GM19193 (cell line): ENCODE results near the gene STUM.

Experiments
- POLR2A ChIP-seq: IDR thresholded peaks from 4 replicates; pipeline ENCODE4 v1.6.1; 2011; ENCODE audit not compliant: insufficient read depth, insufficient read length; ENCODE audit errors: extremely low read depth

Gene STUM

DNA sequence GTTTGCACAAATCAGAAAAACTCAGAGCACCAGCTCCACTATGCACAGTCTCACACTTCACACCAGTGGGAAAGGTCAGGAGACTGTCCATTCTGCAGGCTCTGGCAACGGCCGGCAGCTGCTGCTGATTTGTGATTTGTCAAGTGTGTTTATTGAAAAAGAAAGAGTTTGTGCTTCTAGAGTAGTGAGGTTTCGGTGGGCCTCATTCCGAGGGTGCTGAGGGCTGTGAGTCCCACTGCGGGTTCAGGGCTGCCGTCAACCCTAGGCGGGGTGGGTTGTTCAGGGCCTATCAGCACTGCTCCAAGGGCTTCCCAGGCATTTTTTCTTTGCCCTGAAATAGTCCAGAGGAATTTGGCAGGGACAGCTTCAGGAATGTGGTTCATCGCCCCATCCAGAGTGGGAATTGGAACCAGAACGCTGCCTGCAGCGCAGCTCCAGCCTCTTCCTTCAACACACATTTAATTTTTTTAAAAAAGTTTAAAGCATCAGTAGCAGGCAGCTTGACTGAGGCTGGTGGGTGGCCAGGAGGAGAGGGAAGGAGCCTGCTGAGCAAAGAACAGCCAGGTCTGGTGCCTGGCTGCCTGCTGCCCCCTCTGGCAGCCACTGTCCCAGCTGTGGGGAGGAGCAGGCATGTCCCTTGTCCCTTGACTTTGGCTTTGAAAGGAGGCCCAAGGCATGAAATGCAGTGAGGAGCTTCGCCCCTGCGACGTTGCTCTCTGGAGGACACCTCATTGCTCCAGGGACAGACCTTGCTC lies 19.7 kb downstream of the STUM start:
- no peak for TF ChIP-seq POLR2A

DNA sequence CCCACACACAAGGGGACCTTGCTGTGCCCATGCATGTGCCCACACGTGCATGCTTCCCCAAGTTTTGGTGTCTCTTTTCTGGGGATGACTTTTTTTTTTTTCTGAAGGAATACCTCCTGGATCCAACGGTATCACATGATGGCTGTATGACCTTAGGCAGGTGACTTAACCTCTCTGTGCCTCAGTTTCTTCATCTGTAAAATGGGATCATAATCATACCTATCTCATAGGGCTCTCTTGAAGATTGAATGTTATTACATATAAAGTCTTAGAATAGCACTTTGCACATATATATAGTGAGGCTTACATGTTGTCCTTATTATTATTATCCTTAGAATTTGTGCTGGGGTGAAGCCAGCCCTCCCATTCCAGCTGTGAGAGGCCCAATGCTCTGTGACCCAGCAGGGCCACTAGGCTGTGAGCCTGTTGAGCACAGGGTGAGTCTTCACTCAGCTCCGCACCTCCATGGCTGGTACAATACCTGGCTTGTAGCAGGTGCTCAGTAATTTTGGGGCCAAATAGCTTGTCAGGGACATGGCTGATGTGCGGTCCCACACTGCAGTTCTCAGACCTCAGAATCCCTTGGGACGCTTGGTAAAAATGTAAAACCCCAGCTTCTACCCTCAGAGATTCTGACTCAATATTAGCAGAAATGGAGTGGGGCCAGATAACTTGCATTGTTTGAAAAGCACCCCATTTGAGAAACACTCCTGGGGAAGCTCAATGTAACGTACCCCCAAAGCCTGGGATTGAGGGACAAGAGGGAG lies 20.6 kb downstream of the STUM start:
- TF ChIP-seq POLR2A: no peak

DNA sequence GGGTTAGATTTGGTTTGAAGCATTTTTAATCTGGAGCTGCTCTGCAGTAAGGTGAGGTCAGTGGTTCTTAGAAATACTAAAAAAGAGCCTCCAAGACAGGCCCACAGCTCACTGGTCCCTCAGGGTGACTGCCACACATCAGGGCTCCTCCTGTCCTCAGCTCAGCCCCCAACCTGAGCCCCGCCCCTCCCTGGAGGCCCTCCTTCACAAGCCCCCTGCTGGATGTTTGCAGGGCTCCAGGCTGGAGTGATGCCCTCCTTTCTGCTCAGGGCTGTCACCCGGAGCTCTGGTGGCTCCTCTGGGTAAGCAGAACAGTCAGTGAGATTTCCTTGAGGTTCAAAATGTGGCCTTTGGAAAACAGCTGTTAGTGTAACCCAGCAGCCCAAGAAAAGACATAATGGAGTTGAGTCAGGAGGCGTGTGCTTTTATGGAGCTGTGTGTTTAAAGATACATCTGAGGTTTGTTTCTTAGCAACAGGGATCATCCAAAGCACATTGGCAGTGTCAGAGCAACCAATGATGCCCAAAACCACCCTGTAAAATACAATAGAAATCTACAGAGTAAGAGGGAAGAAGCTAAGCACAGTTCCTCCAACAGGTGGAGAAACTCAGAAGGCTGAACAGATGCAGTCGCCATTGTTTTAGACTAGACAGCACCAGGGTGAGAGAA lies 21.4 kb downstream of the STUM start:
- no peak for TF ChIP-seq POLR2A

DNA sequence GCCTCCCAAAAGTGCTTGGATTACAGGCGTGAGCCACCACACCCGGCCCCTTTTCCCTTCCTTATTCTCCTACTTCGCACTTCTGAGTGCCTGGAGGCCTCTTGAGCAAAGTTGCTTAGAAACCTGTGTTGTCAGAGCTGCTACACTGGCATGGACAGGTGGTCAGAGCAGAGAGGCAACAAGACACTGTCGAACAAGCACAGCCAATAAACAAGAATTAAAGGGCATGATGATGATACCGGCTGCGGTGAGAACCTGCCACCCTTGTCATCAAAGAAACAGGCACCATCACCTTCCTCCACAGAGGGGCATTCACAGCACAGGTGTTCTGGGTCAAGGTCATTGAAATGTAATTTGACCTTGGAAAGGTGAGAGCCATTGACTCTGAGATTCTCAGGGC lies 23.3 kb downstream of the STUM start:
- TF ChIP-seq POLR2A: no peak

DNA sequence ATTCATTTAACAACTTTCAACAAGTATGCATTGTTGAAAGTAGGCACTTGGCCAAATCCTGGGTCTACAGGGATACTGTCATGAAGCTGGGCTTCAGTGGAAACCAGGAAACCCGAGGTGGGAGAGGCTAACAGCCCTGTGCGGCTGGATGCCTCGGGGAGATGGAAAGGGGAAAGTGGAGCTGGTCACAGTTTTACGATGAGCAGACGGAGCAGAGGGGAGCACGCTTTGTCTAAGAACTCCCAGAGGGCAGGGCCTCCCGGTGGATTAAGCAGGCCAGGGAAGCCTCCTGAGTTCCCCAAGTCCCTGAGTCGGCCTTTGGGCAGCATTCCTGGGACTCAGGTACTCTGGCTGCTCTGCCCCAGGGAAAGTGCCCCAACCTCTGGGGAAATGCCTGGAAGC lies 23.8 kb downstream of the STUM start:
- TF ChIP-seq POLR2A: no peak

DNA sequence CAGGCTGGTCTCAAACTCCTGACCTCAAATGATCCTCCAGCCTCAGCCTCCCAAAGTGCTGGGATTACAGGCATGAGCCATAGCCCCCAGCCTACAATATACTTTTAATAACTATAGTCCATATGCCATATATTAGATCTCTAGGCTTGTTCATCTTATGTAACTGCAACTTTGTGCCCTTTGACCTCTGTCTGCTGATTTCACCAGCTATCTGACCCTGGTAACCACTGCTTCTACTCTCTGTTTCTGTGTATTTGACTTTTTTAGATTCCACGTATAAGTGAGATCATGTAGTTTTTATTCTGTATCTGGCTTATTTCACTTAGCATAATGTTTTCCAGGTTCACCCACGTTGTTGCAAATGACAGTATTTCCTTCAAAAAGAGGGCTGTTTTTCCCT lies 25.5 kb downstream of the STUM start:
- TF ChIP-seq POLR2A: no peak

DNA sequence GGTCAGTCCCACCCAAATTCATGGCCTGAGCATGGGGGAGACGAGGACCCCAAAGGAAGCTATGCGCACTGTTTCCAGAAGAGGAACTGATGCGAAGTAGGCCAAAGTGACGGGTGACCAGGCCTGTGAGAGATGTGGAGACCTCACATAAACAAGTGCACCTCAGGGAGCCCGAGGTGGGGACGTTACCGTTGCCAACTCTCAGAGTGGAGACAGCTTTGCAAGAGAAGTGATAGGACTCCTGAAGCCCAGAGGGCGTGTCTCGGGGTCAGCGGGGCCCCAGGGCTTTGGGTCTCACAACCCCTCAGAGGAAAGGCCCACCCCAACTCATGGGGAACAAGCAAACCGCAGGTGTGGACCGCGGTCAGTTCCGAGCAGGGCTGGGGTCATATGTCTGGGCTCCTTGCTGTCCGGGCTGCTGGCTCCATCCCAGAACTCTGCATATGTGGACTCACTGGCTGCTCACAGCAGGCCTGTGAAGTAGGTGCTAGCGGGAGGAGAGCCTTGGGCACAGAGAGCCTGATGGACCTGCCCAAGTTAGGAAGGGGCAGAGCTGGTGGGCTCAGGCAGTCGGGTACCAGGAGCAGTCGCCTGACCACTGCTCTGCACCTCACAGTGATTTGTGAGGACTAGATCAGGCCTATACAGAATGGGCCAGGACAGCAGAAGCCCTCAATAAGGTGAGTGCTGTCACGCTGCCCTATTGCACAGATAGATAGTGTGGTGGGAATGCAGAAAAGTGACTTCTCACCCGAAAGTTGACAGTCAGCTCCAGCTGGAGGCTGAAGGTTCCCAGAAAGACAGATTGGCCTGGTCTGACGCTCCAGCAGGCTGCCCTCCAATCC lies 26.2 kb downstream of the STUM start:
- TF ChIP-seq POLR2A: no peak

DNA sequence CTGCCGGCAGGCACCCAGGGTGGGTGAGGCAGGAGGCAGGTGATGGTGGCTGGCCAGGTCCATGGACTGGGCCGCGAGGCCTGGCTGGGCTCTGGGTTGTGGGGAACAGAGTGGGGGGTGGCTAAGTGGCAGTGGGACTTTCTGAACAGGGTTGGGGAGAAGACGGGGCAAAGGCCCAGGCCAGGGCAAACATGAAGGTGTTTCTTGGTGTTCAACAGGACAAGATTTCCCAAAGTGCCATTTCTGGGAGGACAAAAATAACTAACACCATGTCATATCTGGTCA lies 26.8 kb downstream of the STUM start:
- no peak for TF ChIP-seq POLR2A

DNA sequence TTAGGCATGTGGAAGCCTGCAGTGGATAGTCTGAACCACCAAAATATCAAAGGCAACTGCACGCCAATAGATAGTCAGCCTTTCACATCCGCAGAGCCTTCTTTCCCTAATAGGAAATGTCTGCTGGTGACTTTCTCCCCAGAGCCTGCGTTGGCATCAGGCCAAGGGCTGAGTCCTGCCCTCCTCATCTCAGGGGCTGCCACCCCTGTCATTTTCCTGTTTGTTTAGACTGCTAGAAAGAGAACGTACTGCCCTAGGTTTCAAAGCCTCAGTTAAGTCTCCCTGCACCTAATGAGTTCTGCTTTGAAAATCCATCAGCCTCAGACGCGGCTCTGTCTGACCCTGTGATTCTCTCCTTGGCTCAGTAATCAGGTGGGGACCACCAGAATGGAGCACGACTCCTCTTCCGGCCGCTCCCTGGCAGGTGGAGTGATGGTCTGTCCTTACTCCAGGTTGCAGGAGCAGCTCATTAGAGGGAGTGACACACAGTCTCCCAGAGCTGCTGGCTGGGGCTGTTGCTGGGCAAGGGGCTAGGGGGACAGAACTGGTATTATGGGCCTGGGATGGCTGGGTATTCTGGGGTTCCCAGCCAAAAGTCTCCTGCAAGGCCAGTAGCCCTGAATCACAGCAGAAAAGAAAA lies 27.3 kb downstream of the STUM start:
- TF ChIP-seq POLR2A: no peak

DNA sequence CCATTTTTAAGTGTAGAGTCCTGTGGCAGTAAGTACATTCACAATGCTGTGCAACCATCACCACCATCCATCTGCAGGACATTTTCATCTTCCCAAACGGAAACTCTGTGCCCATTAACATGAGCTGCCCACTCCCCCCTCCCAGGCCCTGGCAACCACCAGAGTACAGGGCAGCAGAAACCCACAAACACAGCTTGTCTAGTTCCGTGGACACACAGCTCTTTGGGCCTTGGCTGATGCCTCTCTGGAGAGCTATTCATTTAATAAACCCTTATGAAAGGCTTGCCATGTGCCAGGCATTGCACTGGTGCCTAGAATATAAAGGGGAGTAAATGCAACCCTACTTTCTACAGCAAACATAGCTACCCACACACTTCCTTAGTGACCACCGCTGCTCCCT lies 28.0 kb downstream of the STUM start:
- no peak for TF ChIP-seq POLR2A

DNA sequence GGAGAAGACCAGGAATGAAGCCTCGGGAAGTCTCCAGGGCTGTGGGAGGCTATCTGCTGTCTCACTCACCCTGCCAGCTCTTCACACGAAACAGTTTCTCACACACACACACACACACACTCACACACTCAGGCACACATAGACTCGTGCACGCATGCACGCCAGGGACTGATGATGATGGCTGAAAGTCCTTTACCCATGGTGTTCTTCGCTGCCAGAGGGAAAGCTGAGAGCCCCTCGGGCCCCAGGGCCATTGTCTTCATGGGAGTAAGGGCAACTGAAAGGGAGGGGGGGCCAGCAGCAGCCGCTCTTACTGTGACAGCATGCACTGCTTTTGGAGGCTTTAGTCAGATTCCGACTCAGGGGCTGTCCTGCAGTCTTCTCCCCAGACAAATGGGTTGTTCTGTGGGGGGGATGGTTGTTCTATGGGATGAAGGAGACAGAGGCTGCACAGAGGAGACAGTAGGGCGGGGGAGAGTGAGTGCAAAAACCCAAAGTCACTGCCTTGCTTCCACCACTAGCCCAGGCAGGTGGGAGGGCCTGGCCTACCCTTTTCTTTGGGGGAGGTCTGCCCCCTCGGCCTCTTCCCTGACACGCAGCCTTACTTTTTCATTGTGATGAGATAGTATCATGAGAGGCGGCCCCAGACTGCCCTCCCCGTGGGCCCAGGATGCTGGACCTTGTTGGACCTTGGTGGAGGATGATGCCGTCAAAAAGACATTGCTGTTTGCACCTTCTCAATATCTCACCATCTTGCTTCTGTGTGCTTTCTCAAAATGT lies 29.0 kb downstream of the STUM start:
- no peak for TF ChIP-seq POLR2A

DNA sequence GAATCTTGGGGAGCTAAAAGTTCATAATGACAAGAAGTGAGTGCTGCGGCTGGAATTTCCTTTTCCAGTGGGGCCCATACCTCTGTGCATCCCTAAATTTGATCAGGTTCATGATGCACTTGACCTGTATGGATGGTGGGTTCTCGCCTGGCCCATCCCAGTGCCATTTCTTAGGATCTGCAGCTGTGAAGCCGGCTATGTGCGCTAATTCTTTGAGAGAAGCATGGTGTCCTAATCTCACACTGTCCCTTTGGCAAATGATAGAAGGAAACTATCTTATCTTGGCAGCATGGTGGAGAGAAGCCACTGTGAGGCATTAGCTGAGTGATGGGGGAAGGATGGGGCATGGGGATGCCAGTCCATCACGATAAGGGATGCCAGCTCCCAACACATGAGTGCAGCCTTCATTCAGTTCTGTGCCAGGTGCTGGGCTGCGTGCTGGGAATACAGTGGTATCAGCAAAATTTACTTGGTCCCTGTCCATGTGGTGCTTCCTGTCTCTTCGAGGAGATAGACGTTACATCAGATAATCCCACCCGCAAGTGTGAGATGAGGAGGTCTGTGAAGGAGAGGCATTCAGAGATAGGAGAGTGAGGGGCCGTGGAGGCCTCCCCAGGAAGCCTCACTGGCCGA lies 30.5 kb downstream of the STUM start:
- no peak for TF ChIP-seq POLR2A

DNA sequence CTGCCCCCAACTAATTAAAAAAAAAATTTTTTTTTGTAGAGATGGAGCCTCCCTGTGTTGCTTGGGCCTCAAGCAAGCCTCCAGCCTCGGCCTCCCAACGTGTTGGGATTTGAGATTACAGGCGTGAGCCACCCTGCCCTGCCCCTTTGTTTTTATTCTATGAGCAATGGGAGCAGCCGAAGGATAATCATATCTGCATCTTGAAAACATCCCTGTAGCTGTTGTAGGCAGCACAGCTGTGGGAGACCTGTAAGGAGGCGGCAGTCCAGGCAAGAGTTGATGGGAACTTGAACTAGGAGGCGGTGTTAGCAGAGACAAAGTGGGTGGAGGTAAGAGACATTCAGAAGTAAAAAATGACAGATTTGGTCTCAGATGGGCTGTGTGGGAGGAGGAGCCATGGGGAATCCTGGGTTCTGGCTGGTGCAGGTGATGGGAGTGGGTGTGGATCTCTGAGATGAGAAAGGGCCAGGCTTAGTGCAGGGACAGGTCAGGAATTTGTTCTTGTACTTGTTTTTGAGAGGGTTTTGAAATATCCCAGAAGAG lies 31.3 kb downstream of the STUM start:
- no peak for TF ChIP-seq POLR2A
